HepG2 (cell line): Measurements from ENCODE around the gene PRSS8. TPM values are rescaled to one million over a fixed set of nuclear protein-coding genes. Genes with fewer than 3 reads are reported as not detected.
A peak's percentile ranks its signal among the peaks of the same experiment; 100 is the strongest.

ENCODE experiments used
- ATAD3A ChIP-seq: sonication (generic); formaldehyde crosslinking; IDR thresholded peaks from 2 replicates; pipeline ENCODE4 v1.4.0; 2020; ENCODE audit warnings: missing genetic modification reagents
- JDP2 ChIP-seq: sonication (generic); formaldehyde crosslinking; IDR thresholded peaks from 2 replicates; pipeline ENCODE4 v1.8.1; 2022; ENCODE audit warnings: missing genetic modification reagents, borderline replicate concordance
- PRPF4 ChIP-seq: fragments of 200-400 bp; formaldehyde crosslinking; IDR thresholded peaks from 2 replicates; pipeline ENCODE4 v1.6.1; 2016; ENCODE audit warnings: low read length, low read depth; ENCODE audit not compliant: poor library complexity, severe bottlenecking
- RAD21 ChIP-seq: fragments of 450-650 bp; formaldehyde crosslinking; IDR thresholded peaks from 2 replicates; pipeline ENCODE4 v1.5.0; 2020; ENCODE audit warnings: mild to moderate bottlenecking
- ZFP1 ChIP-seq: IDR thresholded peaks from 2 replicates; pipeline ENCODE4 v1.6.1; 2016
- ZNF274 ChIP-seq: sonication (generic); formaldehyde crosslinking; IDR thresholded peaks from 2 replicates; pipeline ENCODE4 v1.5.1; 2020; ENCODE audit warnings: mild to moderate bottlenecking, missing genetic modification reagents
- ZNF777 ChIP-seq: sonication (generic); formaldehyde crosslinking; IDR thresholded peaks from 2 replicates; pipeline ENCODE4 v1.4.0; 2020; ENCODE audit warnings: missing genetic modification reagents
- ZSCAN31 ChIP-seq: sonication (generic); formaldehyde crosslinking; IDR thresholded peaks from 2 replicates; pipeline ENCODE4 v1.5.0; 2020; ENCODE audit warnings: low read depth, mild to moderate bottlenecking, missing genetic modification reagents
- polyA plus RNA-seq, 8 experiments: library from polyadenylated mRNA; depleted of rRNA in 3 of 8; stranded (reverse) in 7 of 8; unstranded in 1 of 8; fragments of >200 nt; fragmentation: Illumina TruSeq in 4 of 8; extraction: Trizol in 4 of 8; gene quantifications; 2 replicates each; pipeline versions ENCODE4 v1.2.1 to v1.2.3, GENCODE V29; 2011 to 2016; ENCODE audit warnings: low read depth in 4 of 8, missing spikeins in 1 of 8, mixed read lengths in 1 of 8; ENCODE audit not compliant: insufficient read depth in 1 of 8
- total RNA-seq, 5 experiments: library from RNA; depleted of rRNA; stranded (reverse); fragments of >200 nt; fragmentation: Illumina TruSeq; extraction: Trizol; gene quantifications; 2 replicates each; pipeline ENCODE4 v1.2.3, GENCODE V29; 2016; ENCODE audit warnings: low read depth in 1 of 5
- TF ChIP-seq, protein P1 (sequence below): sonication (generic); formaldehyde crosslinking; IDR thresholded peaks from 2 replicates; pipeline ENCODE4 v1.5.1; 2020; ENCODE audit warnings: missing genetic modification reagents, mild to moderate bottlenecking, borderline replicate concordance
- TF ChIP-seq, protein P2 (sequence below): sonication (generic); formaldehyde crosslinking; IDR thresholded peaks from 2 replicates; pipeline ENCODE4 v1.9.0; 2022; ENCODE audit warnings: missing genetic modification reagents, mild to moderate bottlenecking, borderline replicate concordance
- TF ChIP-seq, protein P3 (sequence below), 2 experiments: IDR thresholded peaks; 2 replicates each; pipeline ENCODE4 v1.6.1; 2011 to 2012; ENCODE audit warnings: low read length in 2 of 2, borderline replicate concordance in 1 of 2, low read depth in 1 of 2, mild to moderate bottlenecking in 1 of 2, moderate library complexity in 1 of 2
- TF ChIP-seq, protein P4 (sequence below): sonication (generic); formaldehyde crosslinking; IDR thresholded peaks from 2 replicates; pipeline ENCODE4 v1.8.0; 2022; ENCODE audit warnings: missing genetic modification reagents, mild to moderate bottlenecking, moderate library complexity, borderline replicate concordance
- TF ChIP-seq, protein P5 (sequence below): IDR thresholded peaks from 2 replicates; pipeline ENCODE4 v1.6.1; 2016; ENCODE audit warnings: mild to moderate bottlenecking

Gene PRSS8
- total and polyA plus RNA-seq, 2 of the 13 experiments (the other 11 are each of a cell fraction or from before 2014, with no cell fraction given) = 2.6 to 7.2 TPM

DNA sequence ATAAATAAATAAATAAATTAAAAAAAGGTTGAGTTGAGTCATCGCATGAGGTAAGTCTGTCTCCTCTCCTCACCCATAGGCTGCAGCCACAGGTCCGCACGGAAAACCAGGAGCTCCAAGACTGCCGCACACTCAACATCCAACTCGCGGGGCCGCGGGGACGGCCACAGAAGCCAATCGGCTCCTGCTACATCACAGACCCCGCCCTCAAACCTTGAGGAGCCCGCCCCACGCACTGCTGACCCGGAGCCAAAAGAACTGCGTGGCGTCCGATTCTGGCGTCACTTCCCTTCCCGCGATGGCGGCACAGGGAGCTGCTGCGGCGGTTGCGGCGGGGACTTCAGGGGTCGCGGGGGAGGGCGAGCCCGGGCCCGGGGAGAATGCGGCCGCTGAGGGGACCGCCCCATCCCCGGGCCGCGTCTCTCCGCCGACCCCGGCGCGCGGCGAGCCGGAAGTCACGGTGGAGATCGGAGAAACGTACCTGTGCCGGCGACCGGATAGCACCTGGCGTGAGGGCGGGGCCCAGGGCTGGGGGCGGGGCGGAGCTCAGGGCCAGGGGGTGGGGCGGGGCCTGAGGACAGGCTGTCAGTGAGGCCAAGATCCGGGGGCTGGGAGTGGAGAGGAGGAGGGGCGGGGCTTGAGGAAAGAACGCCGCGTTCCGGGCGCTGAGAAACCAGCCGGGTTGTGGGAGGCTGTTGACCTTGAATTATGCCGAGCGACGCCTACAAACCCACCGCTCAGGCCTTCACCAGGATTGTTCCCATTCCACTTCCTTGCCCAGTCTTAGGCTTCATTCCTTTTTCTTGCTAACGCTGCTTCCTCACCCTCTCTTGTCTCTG is 17.9 kb downstream of the PRSS8 start, which contains the start of gene KAT8 (continued):
- TF ChIP-seq, protein P1, sequence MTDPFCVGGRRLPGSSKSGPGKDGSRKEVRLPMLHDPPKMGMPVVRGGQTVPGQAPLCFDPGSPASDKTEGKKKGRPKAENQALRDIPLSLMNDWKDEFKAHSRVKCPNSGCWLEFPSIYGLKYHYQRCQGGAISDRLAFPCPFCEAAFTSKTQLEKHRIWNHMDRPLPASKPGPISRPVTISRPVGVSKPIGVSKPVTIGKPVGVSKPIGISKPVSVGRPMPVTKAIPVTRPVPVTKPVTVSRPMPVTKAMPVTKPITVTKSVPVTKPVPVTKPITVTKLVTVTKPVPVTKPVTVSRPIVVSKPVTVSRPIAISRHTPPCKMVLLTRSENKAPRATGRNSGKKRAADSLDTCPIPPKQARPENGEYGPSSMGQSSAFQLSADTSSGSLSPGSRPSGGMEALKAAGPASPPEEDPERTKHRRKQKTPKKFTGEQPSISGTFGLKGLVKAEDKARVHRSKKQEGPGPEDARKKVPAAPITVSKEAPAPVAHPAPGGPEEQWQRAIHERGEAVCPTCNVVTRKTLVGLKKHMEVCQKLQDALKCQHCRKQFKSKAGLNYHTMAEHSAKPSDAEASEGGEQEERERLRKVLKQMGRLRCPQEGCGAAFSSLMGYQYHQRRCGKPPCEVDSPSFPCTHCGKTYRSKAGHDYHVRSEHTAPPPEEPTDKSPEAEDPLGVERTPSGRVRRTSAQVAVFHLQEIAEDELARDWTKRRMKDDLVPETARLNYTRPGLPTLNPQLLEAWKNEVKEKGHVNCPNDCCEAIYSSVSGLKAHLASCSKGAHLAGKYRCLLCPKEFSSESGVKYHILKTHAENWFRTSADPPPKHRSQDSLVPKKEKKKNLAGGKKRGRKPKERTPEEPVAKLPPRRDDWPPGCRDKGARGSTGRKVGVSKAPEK = no peak
- TF ChIP-seq PRPF4 = no peak
- TF ChIP-seq, protein P2, sequence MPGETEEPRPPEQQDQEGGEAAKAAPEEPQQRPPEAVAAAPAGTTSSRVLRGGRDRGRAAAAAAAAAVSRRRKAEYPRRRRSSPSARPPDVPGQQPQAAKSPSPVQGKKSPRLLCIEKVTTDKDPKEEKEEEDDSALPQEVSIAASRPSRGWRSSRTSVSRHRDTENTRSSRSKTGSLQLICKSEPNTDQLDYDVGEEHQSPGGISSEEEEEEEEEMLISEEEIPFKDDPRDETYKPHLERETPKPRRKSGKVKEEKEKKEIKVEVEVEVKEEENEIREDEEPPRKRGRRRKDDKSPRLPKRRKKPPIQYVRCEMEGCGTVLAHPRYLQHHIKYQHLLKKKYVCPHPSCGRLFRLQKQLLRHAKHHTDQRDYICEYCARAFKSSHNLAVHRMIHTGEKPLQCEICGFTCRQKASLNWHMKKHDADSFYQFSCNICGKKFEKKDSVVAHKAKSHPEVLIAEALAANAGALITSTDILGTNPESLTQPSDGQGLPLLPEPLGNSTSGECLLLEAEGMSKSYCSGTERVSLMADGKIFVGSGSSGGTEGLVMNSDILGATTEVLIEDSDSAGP (CRISPR knock-in tag) = peak; percentile 88; the same call in 1 of the 2 replicates
- no peak for TF ChIP-seq JDP2
- peak; percentile 94 for TF ChIP-seq ATAD3A
- 0 out of 2 replicates have a peak, but pooled peaks have one; percentile 26 for TF ChIP-seq ZNF777 (CRISPR knock-in tag)
- peak; percentile 24; the same call in 1 of the 2 replicates for TF ChIP-seq RAD21 (CRISPR knock-in tag)
- peak; percentile 55; the same call in 1 of the 2 replicates for TF ChIP-seq ZSCAN31 (CRISPR knock-in tag)
- TF ChIP-seq ZNF274 (CRISPR knock-in tag) = peak; percentile 80; the same call in 1 of the 2 replicates
- TF ChIP-seq, protein P3, sequence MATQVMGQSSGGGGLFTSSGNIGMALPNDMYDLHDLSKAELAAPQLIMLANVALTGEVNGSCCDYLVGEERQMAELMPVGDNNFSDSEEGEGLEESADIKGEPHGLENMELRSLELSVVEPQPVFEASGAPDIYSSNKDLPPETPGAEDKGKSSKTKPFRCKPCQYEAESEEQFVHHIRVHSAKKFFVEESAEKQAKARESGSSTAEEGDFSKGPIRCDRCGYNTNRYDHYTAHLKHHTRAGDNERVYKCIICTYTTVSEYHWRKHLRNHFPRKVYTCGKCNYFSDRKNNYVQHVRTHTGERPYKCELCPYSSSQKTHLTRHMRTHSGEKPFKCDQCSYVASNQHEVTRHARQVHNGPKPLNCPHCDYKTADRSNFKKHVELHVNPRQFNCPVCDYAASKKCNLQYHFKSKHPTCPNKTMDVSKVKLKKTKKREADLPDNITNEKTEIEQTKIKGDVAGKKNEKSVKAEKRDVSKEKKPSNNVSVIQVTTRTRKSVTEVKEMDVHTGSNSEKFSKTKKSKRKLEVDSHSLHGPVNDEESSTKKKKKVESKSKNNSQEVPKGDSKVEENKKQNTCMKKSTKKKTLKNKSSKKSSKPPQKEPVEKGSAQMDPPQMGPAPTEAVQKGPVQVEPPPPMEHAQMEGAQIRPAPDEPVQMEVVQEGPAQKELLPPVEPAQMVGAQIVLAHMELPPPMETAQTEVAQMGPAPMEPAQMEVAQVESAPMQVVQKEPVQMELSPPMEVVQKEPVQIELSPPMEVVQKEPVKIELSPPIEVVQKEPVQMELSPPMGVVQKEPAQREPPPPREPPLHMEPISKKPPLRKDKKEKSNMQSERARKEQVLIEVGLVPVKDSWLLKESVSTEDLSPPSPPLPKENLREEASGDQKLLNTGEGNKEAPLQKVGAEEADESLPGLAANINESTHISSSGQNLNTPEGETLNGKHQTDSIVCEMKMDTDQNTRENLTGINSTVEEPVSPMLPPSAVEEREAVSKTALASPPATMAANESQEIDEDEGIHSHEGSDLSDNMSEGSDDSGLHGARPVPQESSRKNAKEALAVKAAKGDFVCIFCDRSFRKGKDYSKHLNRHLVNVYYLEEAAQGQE (IDR thresholded peaks at IDR 0.05; ENCODE audit: borderline replicate concordance in 1 of 2, low read depth in 1 of 2, low read length in 2 of 2) = 0 out of 4 replicates have a peak, but pooled peaks of 1 of the 2 experiments have one; percentile 10
- no peak; the same call in 1 of the 2 replicates for TF ChIP-seq ZFP1
- TF ChIP-seq, protein P4, sequence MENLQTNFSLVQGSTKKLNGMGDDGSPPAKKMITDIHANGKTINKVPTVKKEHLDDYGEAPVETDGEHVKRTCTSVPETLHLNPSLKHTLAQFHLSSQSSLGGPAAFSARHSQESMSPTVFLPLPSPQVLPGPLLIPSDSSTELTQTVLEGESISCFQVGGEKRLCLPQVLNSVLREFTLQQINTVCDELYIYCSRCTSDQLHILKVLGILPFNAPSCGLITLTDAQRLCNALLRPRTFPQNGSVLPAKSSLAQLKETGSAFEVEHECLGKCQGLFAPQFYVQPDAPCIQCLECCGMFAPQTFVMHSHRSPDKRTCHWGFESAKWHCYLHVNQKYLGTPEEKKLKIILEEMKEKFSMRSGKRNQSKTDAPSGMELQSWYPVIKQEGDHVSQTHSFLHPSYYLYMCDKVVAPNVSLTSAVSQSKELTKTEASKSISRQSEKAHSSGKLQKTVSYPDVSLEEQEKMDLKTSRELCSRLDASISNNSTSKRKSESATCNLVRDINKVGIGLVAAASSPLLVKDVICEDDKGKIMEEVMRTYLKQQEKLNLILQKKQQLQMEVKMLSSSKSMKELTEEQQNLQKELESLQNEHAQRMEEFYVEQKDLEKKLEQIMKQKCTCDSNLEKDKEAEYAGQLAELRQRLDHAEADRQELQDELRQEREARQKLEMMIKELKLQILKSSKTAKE = peak; percentile 65
- TF ChIP-seq, protein P5, sequence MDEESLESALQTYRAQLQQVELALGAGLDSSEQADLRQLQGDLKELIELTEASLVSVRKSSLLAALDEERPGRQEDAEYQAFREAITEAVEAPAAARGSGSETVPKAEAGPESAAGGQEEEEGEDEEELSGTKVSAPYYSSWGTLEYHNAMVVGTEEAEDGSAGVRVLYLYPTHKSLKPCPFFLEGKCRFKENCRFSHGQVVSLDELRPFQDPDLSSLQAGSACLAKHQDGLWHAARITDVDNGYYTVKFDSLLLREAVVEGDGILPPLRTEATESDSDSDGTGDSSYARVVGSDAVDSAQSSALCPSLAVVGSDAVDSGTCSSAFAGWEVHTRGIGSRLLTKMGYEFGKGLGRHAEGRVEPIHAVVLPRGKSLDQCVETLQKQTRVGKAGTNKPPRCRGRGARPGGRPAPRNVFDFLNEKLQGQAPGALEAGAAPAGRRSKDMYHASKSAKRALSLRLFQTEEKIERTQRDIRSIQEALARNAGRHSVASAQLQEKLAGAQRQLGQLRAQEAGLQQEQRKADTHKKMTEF (CRISPR knock-in tag) = peak; percentile 96
